ENCODE data around the gene UIMC1.
"Not testable (repeated sequence)": the region's sequence is repeated elsewhere in the genome, so short reads cannot be mapped to it uniquely, and the experiment has no call there.

The UIMC1 gene

GRCh38 chr5:177006265-177006972 is at the start of gene UIMC1:
Gene UIMC1, minus strand, starts transcription at chr5:177006779. Its CDS starts 24,164 bp downstream, at chr5:176982615.
- H3K27ac ChIP-seq (ENCODE audit: low read depth, low read length): peak within 1 kb of the TSS; percentile 92
- no peaks in the 10 kb centered on the region for H3K27me3 ChIP-seq (ENCODE audit: control insufficient read depth, insufficient read depth, low read length)
- peak within 1 kb of the TSS; percentile 90 for H3K4me3 ChIP-seq (ENCODE audit: low read length)
- peaks cover 4% of the 10 kb centered on the region for H3K4me1 ChIP-seq (ENCODE audit: control insufficient read depth, insufficient read depth, low read length)
- no peaks in the 10 kb centered on the region for H3K36me3 ChIP-seq (ENCODE audit: control insufficient read depth, insufficient read depth, low read length)
- H3K9ac ChIP-seq (ENCODE audit: low read length): peak within 1 kb of the TSS; percentile 90

GRCh38 chr5:177049285-177049684 is 42.7 kb upstream of the UIMC1 start:
- no peak overlapping the region for H3K9ac ChIP-seq (ENCODE audit: low read length)
- no peak overlapping the region for H3K4me3 ChIP-seq (ENCODE audit: low read length)
- H3K36me3 ChIP-seq (ENCODE audit: control insufficient read depth, insufficient read depth, low read length): peaks cover 11% of the 10 kb centered on the region
- no peaks in the 10 kb centered on the region for H3K27me3 ChIP-seq (ENCODE audit: control insufficient read depth, insufficient read depth, low read length)
- no peak overlapping the region for H3K27ac ChIP-seq (ENCODE audit: low read depth, low read length)
- no peaks in the 10 kb centered on the region for H3K4me1 ChIP-seq (ENCODE audit: control insufficient read depth, insufficient read depth, low read length)

GRCh38 chr5:177048531-177048930 is 42.0 kb upstream of the UIMC1 start:
- H3K4me1 ChIP-seq (ENCODE audit: control insufficient read depth, insufficient read depth, low read length); H3K27me3 ChIP-seq (ENCODE audit: control insufficient read depth, insufficient read depth, low read length); H3K4me3 ChIP-seq (ENCODE audit: low read length); H3K9ac ChIP-seq (ENCODE audit: low read length); H3K27ac ChIP-seq (ENCODE audit: low read depth, low read length): not testable (repeated sequence)
- H3K36me3 ChIP-seq (ENCODE audit: control insufficient read depth, insufficient read depth, low read length): peaks cover 14% of the 10 kb centered on the region

- Histone ChIP-seq H3K9ac (ENCODE audit: low read length) (no peak overlapping the region), H3K27me3 (ENCODE audit: control insufficient read depth, insufficient read depth, low read length) (no peaks in the 10 kb centered on the region), H3K4me1 (ENCODE audit: control insufficient read depth, insufficient read depth, low read length) (peaks cover 6% of the 10 kb centered on the region), H3K36me3 (ENCODE audit: control insufficient read depth, insufficient read depth, low read length) (peaks cover 14% of the 10 kb centered on the region), H3K27ac (ENCODE audit: low read depth, low read length) (no peak overlapping the region), H3K4me3 (ENCODE audit: low read length) (no peak overlapping the region)
Observed at GRCh38 chr5:177045631-177046030, 39.1 kb upstream of the UIMC1 start.

- peaks cover 8% of the 10 kb centered on the region for H3K4me1 ChIP-seq (ENCODE audit: control insufficient read depth, insufficient read depth, low read length)
- H3K27ac ChIP-seq (ENCODE audit: low read depth, low read length): no peak overlapping the region
- no peak overlapping the region for H3K9ac ChIP-seq (ENCODE audit: low read length)
- no peaks in the 10 kb centered on the region for H3K27me3 ChIP-seq (ENCODE audit: control insufficient read depth, insufficient read depth, low read length)
- H3K36me3 ChIP-seq (ENCODE audit: control insufficient read depth, insufficient read depth, low read length): peaks cover 12% of the 10 kb centered on the region
- no peak overlapping the region for H3K4me3 ChIP-seq (ENCODE audit: low read length)
Observed at GRCh38 chr5:177044641-177045040, 38.1 kb upstream of the UIMC1 start.

GRCh38 chr5:177043958-177044357 is 37.4 kb upstream of the UIMC1 start:
- Histone ChIP-seq H3K9ac (ENCODE audit: low read length) (no peak overlapping the region), H3K27ac (ENCODE audit: low read depth, low read length) (no peak overlapping the region), H3K36me3 (ENCODE audit: control insufficient read depth, insufficient read depth, low read length) (peaks cover 6% of the 10 kb centered on the region), H3K4me1 (ENCODE audit: control insufficient read depth, insufficient read depth, low read length) (peaks cover 8% of the 10 kb centered on the region), H3K27me3 (ENCODE audit: control insufficient read depth, insufficient read depth, low read length) (no peaks in the 10 kb centered on the region), H3K4me3 (ENCODE audit: low read length) (no peak overlapping the region)

GRCh38 chr5:177043114-177043513 is 36.5 kb upstream of the UIMC1 start:
- no peaks in the 10 kb centered on the region for H3K27me3 ChIP-seq (ENCODE audit: control insufficient read depth, insufficient read depth, low read length)
- peaks cover 6% of the 10 kb centered on the region for H3K36me3 ChIP-seq (ENCODE audit: control insufficient read depth, insufficient read depth, low read length)
- no peak overlapping the region for H3K27ac ChIP-seq (ENCODE audit: low read depth, low read length)
- H3K4me1 ChIP-seq (ENCODE audit: control insufficient read depth, insufficient read depth, low read length): peaks cover 8% of the 10 kb centered on the region
- no peak overlapping the region for H3K9ac ChIP-seq (ENCODE audit: low read length)
- H3K4me3 ChIP-seq (ENCODE audit: low read length): no peak overlapping the region

- H3K27ac ChIP-seq (ENCODE audit: low read depth, low read length): no peak overlapping the region
Observed at GRCh38 chr5:177041936-177042335, 35.4 kb upstream of the UIMC1 start.

GRCh38 chr5:177040814-177041420 is 34.3 kb upstream of the UIMC1 start:
- Histone ChIP-seq H3K4me1 (ENCODE audit: control insufficient read depth, insufficient read depth, low read length) (peaks cover 8% of the 10 kb centered on the region), H3K27me3 (ENCODE audit: control insufficient read depth, insufficient read depth, low read length) (no peaks in the 10 kb centered on the region), H3K9ac (ENCODE audit: low read length) (no peak overlapping the region), H3K27ac (ENCODE audit: low read depth, low read length) (peak overlapping the region; percentile 8), H3K4me3 (ENCODE audit: low read length) (no peak overlapping the region), H3K36me3 (ENCODE audit: control insufficient read depth, insufficient read depth, low read length) (peaks cover 6% of the 10 kb centered on the region)

More at GRCh38 chr5:177041936-177042335, 35.4 kb upstream of the UIMC1 start:
- Histone ChIP-seq H3K36me3 (ENCODE audit: control insufficient read depth, insufficient read depth, low read length) (peaks cover 6% of the 10 kb centered on the region), H3K9ac (ENCODE audit: low read length) (no peak overlapping the region), H3K27me3 (ENCODE audit: control insufficient read depth, insufficient read depth, low read length) (no peaks in the 10 kb centered on the region), H3K4me1 (ENCODE audit: control insufficient read depth, insufficient read depth, low read length) (peaks cover 8% of the 10 kb centered on the region), H3K4me3 (ENCODE audit: low read length) (no peak overlapping the region)

- H3K4me1 ChIP-seq (ENCODE audit: control insufficient read depth, insufficient read depth, low read length): peaks cover 8% of the 10 kb centered on the region
- no peak overlapping the region for H3K27ac ChIP-seq (ENCODE audit: low read depth, low read length)
- no peaks in the 10 kb centered on the region for H3K36me3 ChIP-seq (ENCODE audit: control insufficient read depth, insufficient read depth, low read length)
- H3K27me3 ChIP-seq (ENCODE audit: control insufficient read depth, insufficient read depth, low read length): no peaks in the 10 kb centered on the region
- H3K9ac ChIP-seq (ENCODE audit: low read length): no peak overlapping the region
- H3K4me3 ChIP-seq (ENCODE audit: low read length): no peak overlapping the region
Observed at GRCh38 chr5:177036921-177037320, 30.3 kb upstream of the UIMC1 start.

- peaks cover 5% of the 10 kb centered on the region for H3K4me1 ChIP-seq (ENCODE audit: control insufficient read depth, insufficient read depth, low read length)
- H3K27me3 ChIP-seq (ENCODE audit: control insufficient read depth, insufficient read depth, low read length): no peaks in the 10 kb centered on the region
- H3K4me3 ChIP-seq (ENCODE audit: low read length): no peak overlapping the region
- no peak overlapping the region for H3K27ac ChIP-seq (ENCODE audit: low read depth, low read length)
- H3K9ac ChIP-seq (ENCODE audit: low read length): no peak overlapping the region
- no peaks in the 10 kb centered on the region for H3K36me3 ChIP-seq (ENCODE audit: control insufficient read depth, insufficient read depth, low read length)
Observed at GRCh38 chr5:177036443-177036842, 29.9 kb upstream of the UIMC1 start.

GRCh38 chr5:177035976-177036375 is 29.4 kb upstream of the UIMC1 start:
- Histone ChIP-seq H3K27ac (ENCODE audit: low read depth, low read length) (no peak overlapping the region), H3K4me1 (ENCODE audit: control insufficient read depth, insufficient read depth, low read length) (peaks cover 2% of the 10 kb centered on the region), H3K27me3 (ENCODE audit: control insufficient read depth, insufficient read depth, low read length) (no peaks in the 10 kb centered on the region), H3K9ac (ENCODE audit: low read length) (no peak overlapping the region), H3K36me3 (ENCODE audit: control insufficient read depth, insufficient read depth, low read length) (no peaks in the 10 kb centered on the region), H3K4me3 (ENCODE audit: low read length) (no peak overlapping the region)

- peaks cover 3% of the 10 kb centered on the region for H3K4me1 ChIP-seq (ENCODE audit: control insufficient read depth, insufficient read depth, low read length)
- no peak overlapping the region for H3K4me3 ChIP-seq (ENCODE audit: low read length)
- no peak overlapping the region for H3K9ac ChIP-seq (ENCODE audit: low read length)
- H3K36me3 ChIP-seq (ENCODE audit: control insufficient read depth, insufficient read depth, low read length): no peaks in the 10 kb centered on the region
- no peaks in the 10 kb centered on the region for H3K27me3 ChIP-seq (ENCODE audit: control insufficient read depth, insufficient read depth, low read length)
- no peak overlapping the region for H3K27ac ChIP-seq (ENCODE audit: low read depth, low read length)
Observed at GRCh38 chr5:177029498-177029897, 22.9 kb upstream of the UIMC1 start.
